Suprapubic skin (tissue), 4 donors: ENCODE results near the gene TNFAIP8L1. TPM values are rescaled to one million over a fixed set of nuclear protein-coding genes. Genes with fewer than 3 reads are reported as not detected.

ENCODE experiments used
- DNase-seq, 2 donors: peaks; one replicate each; pipeline ENCODE4 v3.0.0-alpha.2; 2019; ENCODE audit warnings: low spot score in 2 of 2
- H3K27ac ChIP-seq: fragments of 200-600 bp; sonication (generic); one replicate; pipeline ENCODE4 v1.5.1; 2019
- H3K27me3 ChIP-seq: fragments of 200-600 bp; sonication (generic); one replicate; pipeline ENCODE4 v1.5.1; 2019
- H3K36me3 ChIP-seq: fragments of 200-600 bp; sonication (generic); one replicate; pipeline ENCODE4 v1.5.1; 2019
- H3K4me1 ChIP-seq: fragments of 200-600 bp; sonication (generic); one replicate; pipeline ENCODE4 v1.5.1; 2019
- H3K4me3 ChIP-seq: fragments of 200-600 bp; sonication (generic); one replicate; pipeline ENCODE4 v1.5.1; 2019; ENCODE audit warnings: mild to moderate bottlenecking
- H3K9me3 ChIP-seq: fragments of 200-600 bp; sonication (generic); one replicate; pipeline ENCODE4 v1.5.1; 2019
- EP300 ChIP-seq: sonication (generic); formaldehyde crosslinking; IDR thresholded peaks from one replicate; pipeline ENCODE4 v1.6.1; 2017; ENCODE audit warnings: antibody characterized with exemption
- POLR2A ChIP-seq, 2 donors: fragments of 450-650 bp; IDR thresholded peaks; one replicate each; pipeline ENCODE4 v1.6.1; 2017; ENCODE audit warnings: antibody characterized with exemption in 2 of 2, mild to moderate bottlenecking in 2 of 2, moderate library complexity in 2 of 2
- POLR2AphosphoS5 ChIP-seq, 3 donors: sonication (generic); formaldehyde crosslinking; IDR thresholded peaks; one replicate each; pipeline ENCODE4 v1.6.1; 2017; ENCODE audit warnings: antibody characterized with exemption in 3 of 3
- WGBS: methylation state at CpG from one replicate; pipeline ENCODE4 v1.1.5; 2018; 5-methylcytosine and 5-hydroxymethylcytosine counted together
- total RNA-seq, 4 donors: library from RNA; depleted of rRNA; stranded (reverse); fragments of >200 nt; gene quantifications; one replicate each; pipeline ENCODE4 v1.1.0, GENCODE V29; 2016
- TF ChIP-seq, protein P1 (sequence below), 2 donors: fragments of 200-600 bp in 1 of 2; fragments of 450-650 bp in 1 of 2; sonication (generic) in 1 of 2; IDR thresholded peaks; one replicate each; pipeline ENCODE4 v1.5.1; 2016 to 2019; ENCODE audit warnings: antibody characterized with exemption in 2 of 2, mild to moderate bottlenecking in 1 of 2, moderate library complexity in 1 of 2

TNFAIP8L1 gene
- total RNA-seq, 4 donors from 2014 or later: 4.8 to 8.3 (median 7.0) TPM

DNA sequence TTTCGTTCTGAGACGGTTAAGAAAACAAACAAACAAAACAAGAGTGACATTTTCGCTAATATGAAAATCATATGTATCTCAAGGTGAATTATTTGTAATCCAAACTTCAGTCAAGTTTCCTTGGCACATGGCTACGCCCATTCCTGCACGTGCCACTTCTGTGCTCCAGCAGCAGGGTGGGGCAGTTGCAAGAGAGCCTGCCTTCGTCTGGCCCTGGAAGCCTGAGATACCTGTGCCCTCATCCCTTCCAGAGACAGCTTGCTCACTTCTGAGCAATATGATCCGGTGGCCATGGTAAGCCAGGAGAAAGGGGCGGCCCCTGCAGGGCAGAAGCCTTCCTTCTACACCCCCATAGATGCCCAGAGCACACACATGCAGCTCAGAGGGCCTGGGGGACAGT lies 62.2 kb downstream of the TNFAIP8L1 start:
- peak overlapping the region; percentile 83 for H3K27ac ChIP-seq

DNA sequence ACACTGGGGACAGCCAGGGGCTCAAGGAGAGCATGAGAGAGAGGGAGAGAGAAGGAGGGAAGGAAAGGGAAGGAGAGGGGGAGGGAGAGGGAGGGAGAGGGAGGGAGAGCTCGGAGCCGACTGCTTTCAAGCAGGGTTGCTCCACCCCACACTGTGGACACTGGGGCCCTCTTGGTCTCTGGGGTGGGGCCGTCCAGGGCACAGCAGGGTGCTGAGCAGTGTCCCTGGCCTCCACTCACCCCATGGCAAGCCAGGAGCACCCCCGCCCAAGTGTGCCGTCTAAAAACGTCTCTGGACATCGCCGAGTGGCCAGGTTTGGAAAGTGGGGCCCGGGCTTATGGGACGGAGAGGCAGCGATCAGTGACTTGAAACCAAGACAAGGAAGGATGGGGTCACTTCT lies 63.4 kb downstream of the TNFAIP8L1 start:
- H3K4me1 ChIP-seq: peaks cover 34% of the 10 kb centered on the region
- H3K36me3 ChIP-seq: peaks cover 76% of the 10 kb centered on the region
- H3K4me3 ChIP-seq: no peak overlapping the region
- no peaks in the 10 kb centered on the region for H3K27me3 ChIP-seq
- WGBS: 93% methylated on average over 9 of the region's 11 CpGs
- H3K9me3 ChIP-seq: no peaks in the 10 kb centered on the region
- DNase-seq: no peak
- H3K27ac ChIP-seq: no peak overlapping the region
- TF ChIP-seq, protein P1, sequence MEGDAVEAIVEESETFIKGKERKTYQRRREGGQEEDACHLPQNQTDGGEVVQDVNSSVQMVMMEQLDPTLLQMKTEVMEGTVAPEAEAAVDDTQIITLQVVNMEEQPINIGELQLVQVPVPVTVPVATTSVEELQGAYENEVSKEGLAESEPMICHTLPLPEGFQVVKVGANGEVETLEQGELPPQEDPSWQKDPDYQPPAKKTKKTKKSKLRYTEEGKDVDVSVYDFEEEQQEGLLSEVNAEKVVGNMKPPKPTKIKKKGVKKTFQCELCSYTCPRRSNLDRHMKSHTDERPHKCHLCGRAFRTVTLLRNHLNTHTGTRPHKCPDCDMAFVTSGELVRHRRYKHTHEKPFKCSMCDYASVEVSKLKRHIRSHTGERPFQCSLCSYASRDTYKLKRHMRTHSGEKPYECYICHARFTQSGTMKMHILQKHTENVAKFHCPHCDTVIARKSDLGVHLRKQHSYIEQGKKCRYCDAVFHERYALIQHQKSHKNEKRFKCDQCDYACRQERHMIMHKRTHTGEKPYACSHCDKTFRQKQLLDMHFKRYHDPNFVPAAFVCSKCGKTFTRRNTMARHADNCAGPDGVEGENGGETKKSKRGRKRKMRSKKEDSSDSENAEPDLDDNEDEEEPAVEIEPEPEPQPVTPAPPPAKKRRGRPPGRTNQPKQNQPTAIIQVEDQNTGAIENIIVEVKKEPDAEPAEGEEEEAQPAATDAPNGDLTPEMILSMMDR (IDR thresholded peaks at IDR 0.05): no peak

More for the DNA sequence above, 62.2 kb downstream of the TNFAIP8L1 start:
- Histone ChIP-seq H3K27me3 (no peaks in the 10 kb centered on the region), H3K4me1 (peaks cover 39% of the 10 kb centered on the region), H3K36me3 (peaks cover 87% of the 10 kb centered on the region), H3K4me3 (no peak overlapping the region), H3K9me3 (no peaks in the 10 kb centered on the region)
- 62% methylated on average over 8 of the region's 8 CpGs for WGBS
- TF ChIP-seq POLR2AphosphoS5 (IDR thresholded peaks at IDR 0.05): no peak
- no peak for DNase-seq

GRCh38 chr19:4703671-4704316 lies 64.5 kb downstream of the TNFAIP8L1 start:
- no peak for DNase-seq
- TF ChIP-seq POLR2A (IDR thresholded peaks at IDR 0.05): no peak
- TF ChIP-seq EP300: no peak
- no peak for TF ChIP-seq POLR2AphosphoS5 (IDR thresholded peaks at IDR 0.05)
- TF ChIP-seq, protein P1 (IDR thresholded peaks at IDR 0.05): no peak
- Histone ChIP-seq H3K27ac (no peak overlapping the region), H3K9me3 (no peaks in the 10 kb centered on the region), H3K4me3 (no peak overlapping the region), H3K4me1 (peaks cover 40% of the 10 kb centered on the region), H3K27me3 (no peaks in the 10 kb centered on the region), H3K36me3 (peaks cover 66% of the 10 kb centered on the region)
- WGBS: 94% methylated on average over 16 of the region's 28 CpGs

- TF ChIP-seq, protein P1 (IDR thresholded peaks at IDR 0.05): no peak
- no peak for TF ChIP-seq POLR2AphosphoS5 (IDR thresholded peaks at IDR 0.05)
- no peak for TF ChIP-seq POLR2A (IDR thresholded peaks at IDR 0.05)
- no peak for TF ChIP-seq EP300
- no peak for DNase-seq
- H3K4me1 ChIP-seq: peaks cover 39% of the 10 kb centered on the region
- peaks cover 63% of the 10 kb centered on the region for H3K36me3 ChIP-seq
- H3K4me3 ChIP-seq: no peak overlapping the region
- 86% methylated on average over 4 of the region's 9 CpGs for WGBS
- no peaks in the 10 kb centered on the region for H3K9me3 ChIP-seq
- H3K27ac ChIP-seq: no peak overlapping the region
- no peaks in the 10 kb centered on the region for H3K27me3 ChIP-seq
These were observed 65.0 kb downstream of the TNFAIP8L1 start for GRCh38 chr19:4704317-4704673.

Other genes starting within 250 kb of the TNFAIP8L1 start
- gene SH3GL1, start 239.0 kb upstream of the TNFAIP8L1 start, total RNA-seq: 100 to 1,000 TPM in 1 of 4 donors, 10 to 100 TPM in 3; 67.0 to 103 (median 81.0) TPM
- gene CHAF1A, start 236.9 kb upstream of the TNFAIP8L1 start, total RNA-seq: 10 to 100 TPM in 2 of 4 donors, 1 to 10 TPM in 2; 8.5 to 20.4 (median 11.4) TPM
- gene UBXN6, start 181.7 kb upstream of the TNFAIP8L1 start, total RNA-seq: 100 to 1,000 TPM; 108 to 257 (median 167) TPM
- 10 to 100 TPM; 23.0 to 27.4 (median 23.4) TPM for gene HDGFL2, start 167.2 kb upstream of the TNFAIP8L1 start, total RNA-seq
- 10 to 100 TPM; 12.4 to 38.3 (median 19.3) TPM for gene PLIN4, start 121.0 kb upstream of the TNFAIP8L1 start, total RNA-seq
- gene PLIN5, start 104.3 kb upstream of the TNFAIP8L1 start, total RNA-seq: 10 to 100 TPM in 1 of 4 donors, 1 to 10 TPM in 3; 1.8 to 16.4 (median 5.6) TPM
- gene LRG1, start 99.5 kb upstream of the TNFAIP8L1 start, total RNA-seq: 1 to 10 TPM; 4.5 to 8.0 (median 6.3) TPM
- 1 to 10 TPM; 1.5 to 5.4 (median 3.3) TPM for gene SEMA6B, start 79.8 kb upstream of the TNFAIP8L1 start, total RNA-seq
- gene MYDGF, start 30.8 kb downstream of the TNFAIP8L1 start, total RNA-seq: 10 to 100 TPM; 17.5 to 43.6 (median 28.3) TPM
- gene DPP9, start 84.3 kb downstream of the TNFAIP8L1 start, total RNA-seq: 100 to 1,000 TPM in 2 of 4 donors, 10 to 100 TPM in 2; 51.2 to 126 (median 84.1) TPM
- 10 to 100 TPM; 29.6 to 51.8 (median 41.1) TPM for gene FEM1A, start 152.2 kb downstream of the TNFAIP8L1 start, total RNA-seq
- 10 to 100 TPM; 16.5 to 28.3 (median 20.3) TPM for gene TICAM1, start 192.2 kb downstream of the TNFAIP8L1 start, total RNA-seq
- gene PLIN3, start 228.2 kb downstream of the TNFAIP8L1 start, total RNA-seq: 10 to 100 TPM; 52.4 to 74.9 (median 65.5) TPM